Astrocyte (in vitro differentiated cells and primary cell): ENCODE results near the gene VAMP1. TPM values are rescaled to one million over a fixed set of nuclear protein-coding genes. Genes with fewer than 3 reads are reported as not detected.

Experiments
- DNase-seq: peaks from one replicate; pipeline ENCODE4 v3.0.0-alpha.2; 2010; ENCODE audit warnings: low read depth
- FAIRE-seq: peaks from 2 replicates; lab custom pipeline; 2011; peaks lifted over from hg19 to GRCh38; lab: Jason Lieb, UNC
- H2AFZ ChIP-seq: 2 replicates; pipeline ENCODE4 v1.6.0; 2012; ENCODE audit warnings: low read depth, low read length, inconsistent platforms
- H3K27ac ChIP-seq: 2 replicates; pipeline ENCODE4 v1.5.1; 2011; ENCODE audit warnings: low read depth, low read length, inconsistent platforms
- H3K27me3 ChIP-seq: 2 replicates; pipeline ENCODE4 v1.6.0; 2011; ENCODE audit warnings: low read length, inconsistent platforms; ENCODE audit not compliant: insufficient read depth
- H3K36me3 ChIP-seq: 2 replicates; pipeline ENCODE4 v1.5.1; 2011; ENCODE audit warnings: low read length, inconsistent platforms; ENCODE audit not compliant: insufficient read depth
- H3K4me1 ChIP-seq: 2 replicates; pipeline ENCODE4 v1.5.1; 2011; ENCODE audit warnings: low read length, inconsistent platforms; ENCODE audit not compliant: insufficient read depth
- H3K4me2 ChIP-seq: 2 replicates; pipeline ENCODE4 v1.6.0; 2012; ENCODE audit warnings: low read length, inconsistent platforms
- H3K4me3 ChIP-seq: 2 replicates; pipeline ENCODE4 v1.5.1; 2011; ENCODE audit warnings: low read depth, mild to moderate bottlenecking, low read length, inconsistent platforms; ENCODE audit not compliant: insufficient read depth
- H3K79me2 ChIP-seq: 2 replicates; pipeline ENCODE4 v1.6.0; 2012; ENCODE audit warnings: mild to moderate bottlenecking, low read length, inconsistent platforms; ENCODE audit not compliant: insufficient read depth
- H3K9ac ChIP-seq: 2 replicates; pipeline ENCODE4 v1.6.0; 2012; ENCODE audit warnings: mild to moderate bottlenecking, low read length, inconsistent platforms
- H3K9me3 ChIP-seq: 2 replicates; pipeline ENCODE4 v1.5.1; 2012; ENCODE audit warnings: low read depth, mild to moderate bottlenecking, low read length, inconsistent platforms; ENCODE audit not compliant: insufficient read depth
- H4K20me1 ChIP-seq: 2 replicates; pipeline ENCODE4 v1.6.0; 2012; ENCODE audit warnings: low read length, inconsistent platforms; ENCODE audit not compliant: insufficient read depth
- H3K27ac Mint-ChIP-seq: one replicate; pipeline ENCODE4 v1.8.0; 2021; ENCODE audit warnings: mild to moderate bottlenecking, mixed read lengths; ENCODE audit not compliant: unreplicated experiment
- H3K27me3 Mint-ChIP-seq: one replicate; pipeline ENCODE4 v1.8.0; 2021; ENCODE audit warnings: low read depth, mixed read lengths; ENCODE audit not compliant: unreplicated experiment
- H3K36me3 Mint-ChIP-seq: one replicate; pipeline ENCODE4 v1.8.0; 2021; ENCODE audit warnings: low read depth, mixed read lengths; ENCODE audit not compliant: unreplicated experiment
- H3K4me1 Mint-ChIP-seq: one replicate; pipeline ENCODE4 v1.8.0; 2021; ENCODE audit warnings: low read depth, mixed read lengths; ENCODE audit not compliant: unreplicated experiment
- H3K4me3 Mint-ChIP-seq: one replicate; pipeline ENCODE4 v1.8.0; 2021; ENCODE audit warnings: mild to moderate bottlenecking, moderate library complexity, mixed read lengths; ENCODE audit not compliant: unreplicated experiment
- H3K9me3 Mint-ChIP-seq: one replicate; pipeline ENCODE4 v1.8.0; 2021; ENCODE audit warnings: mild to moderate bottlenecking, mixed read lengths; ENCODE audit not compliant: unreplicated experiment
- EZH2 ChIP-seq: IDR thresholded peaks from 2 replicates; pipeline ENCODE4 v1.6.1; 2012; ENCODE audit warnings: mild to moderate bottlenecking, low read length, inconsistent platforms; ENCODE audit not compliant: insufficient read depth
- total RNA-seq: library from RNA; stranded (reverse); gene quantifications from 2 replicates; pipeline ENCODE4 v1.2.1, GENCODE V29; 2021
- TF ChIP-seq, protein P1 (sequence below): IDR thresholded peaks from 2 replicates; pipeline ENCODE4 v1.5.1; 2011; ENCODE audit warnings: low read depth, mild to moderate bottlenecking, inconsistent platforms, low read length, moderate library complexity; ENCODE audit not compliant: insufficient read depth

Gene VAMP1
- total RNA-seq, 1 donor from 2014 or later, result 23.1 TPM

DNA sequence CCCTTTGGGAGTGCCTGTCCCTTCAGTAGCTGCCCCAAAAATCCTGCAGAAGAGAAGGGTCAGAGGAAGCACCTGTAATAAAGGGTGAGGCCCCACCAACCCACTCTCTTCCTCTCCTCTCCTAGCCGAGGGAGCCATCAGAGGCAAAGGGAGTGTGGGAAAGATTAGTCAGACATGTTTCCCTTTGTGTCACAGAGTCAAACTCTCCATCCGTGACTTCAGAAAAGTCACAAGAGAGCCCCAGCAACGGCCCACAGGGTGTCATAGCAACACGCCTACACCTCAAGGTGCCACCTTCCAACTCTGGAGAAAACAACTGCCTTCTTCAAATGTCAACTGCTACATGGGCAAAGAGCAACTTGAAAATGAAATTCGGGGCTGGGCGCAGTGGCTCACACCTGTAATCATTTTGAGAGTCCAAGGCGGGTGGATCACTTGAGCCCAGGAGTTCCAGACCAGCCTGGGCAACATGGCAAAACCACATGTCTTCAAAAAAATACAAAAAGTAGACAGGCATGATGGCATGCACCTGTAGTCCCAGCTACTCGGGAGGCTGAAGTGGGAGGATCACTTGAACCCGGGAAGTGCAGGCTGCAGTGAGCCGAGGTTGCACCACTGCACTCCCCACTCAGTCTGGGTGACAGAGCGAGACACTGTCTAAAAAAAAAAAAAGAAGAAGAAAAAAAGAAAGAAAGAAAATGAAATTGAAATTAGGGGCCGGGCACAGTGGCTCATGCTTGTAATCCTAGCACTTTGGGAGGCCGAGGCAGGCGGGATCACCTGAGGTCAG, 43.4 kb downstream of the VAMP1 start:
- Histone ChIP-seq H3K27me3 (no peaks in the 10 kb centered on the region), H3K36me3 (no peaks in the 10 kb centered on the region), H3K4me2 (no peak overlapping the region), H3K79me2 (no peaks in the 10 kb centered on the region), H3K9ac (no peak overlapping the region), H2AFZ (no peak overlapping the region), H3K9me3 (no peaks in the 10 kb centered on the region), H3K27ac (no peak overlapping the region), H3K4me3 (no peak overlapping the region), H3K4me1 (peaks cover 14% of the 10 kb centered on the region), H4K20me1 (no peaks in the 10 kb centered on the region)
- Mint-ChIP-seq H3K4me3 (no peak overlapping the region), H3K4me1 (peaks cover 17% of the 10 kb centered on the region), H3K9me3 (no peaks in the 10 kb centered on the region), H3K36me3 (no peaks in the 10 kb centered on the region), H3K27me3 (no peaks in the 10 kb centered on the region), H3K27ac (no peak overlapping the region)
- TF ChIP-seq, protein P1, sequence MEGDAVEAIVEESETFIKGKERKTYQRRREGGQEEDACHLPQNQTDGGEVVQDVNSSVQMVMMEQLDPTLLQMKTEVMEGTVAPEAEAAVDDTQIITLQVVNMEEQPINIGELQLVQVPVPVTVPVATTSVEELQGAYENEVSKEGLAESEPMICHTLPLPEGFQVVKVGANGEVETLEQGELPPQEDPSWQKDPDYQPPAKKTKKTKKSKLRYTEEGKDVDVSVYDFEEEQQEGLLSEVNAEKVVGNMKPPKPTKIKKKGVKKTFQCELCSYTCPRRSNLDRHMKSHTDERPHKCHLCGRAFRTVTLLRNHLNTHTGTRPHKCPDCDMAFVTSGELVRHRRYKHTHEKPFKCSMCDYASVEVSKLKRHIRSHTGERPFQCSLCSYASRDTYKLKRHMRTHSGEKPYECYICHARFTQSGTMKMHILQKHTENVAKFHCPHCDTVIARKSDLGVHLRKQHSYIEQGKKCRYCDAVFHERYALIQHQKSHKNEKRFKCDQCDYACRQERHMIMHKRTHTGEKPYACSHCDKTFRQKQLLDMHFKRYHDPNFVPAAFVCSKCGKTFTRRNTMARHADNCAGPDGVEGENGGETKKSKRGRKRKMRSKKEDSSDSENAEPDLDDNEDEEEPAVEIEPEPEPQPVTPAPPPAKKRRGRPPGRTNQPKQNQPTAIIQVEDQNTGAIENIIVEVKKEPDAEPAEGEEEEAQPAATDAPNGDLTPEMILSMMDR, result no peak
- no peak for FAIRE-seq
- DNase-seq, result no peak

DNA sequence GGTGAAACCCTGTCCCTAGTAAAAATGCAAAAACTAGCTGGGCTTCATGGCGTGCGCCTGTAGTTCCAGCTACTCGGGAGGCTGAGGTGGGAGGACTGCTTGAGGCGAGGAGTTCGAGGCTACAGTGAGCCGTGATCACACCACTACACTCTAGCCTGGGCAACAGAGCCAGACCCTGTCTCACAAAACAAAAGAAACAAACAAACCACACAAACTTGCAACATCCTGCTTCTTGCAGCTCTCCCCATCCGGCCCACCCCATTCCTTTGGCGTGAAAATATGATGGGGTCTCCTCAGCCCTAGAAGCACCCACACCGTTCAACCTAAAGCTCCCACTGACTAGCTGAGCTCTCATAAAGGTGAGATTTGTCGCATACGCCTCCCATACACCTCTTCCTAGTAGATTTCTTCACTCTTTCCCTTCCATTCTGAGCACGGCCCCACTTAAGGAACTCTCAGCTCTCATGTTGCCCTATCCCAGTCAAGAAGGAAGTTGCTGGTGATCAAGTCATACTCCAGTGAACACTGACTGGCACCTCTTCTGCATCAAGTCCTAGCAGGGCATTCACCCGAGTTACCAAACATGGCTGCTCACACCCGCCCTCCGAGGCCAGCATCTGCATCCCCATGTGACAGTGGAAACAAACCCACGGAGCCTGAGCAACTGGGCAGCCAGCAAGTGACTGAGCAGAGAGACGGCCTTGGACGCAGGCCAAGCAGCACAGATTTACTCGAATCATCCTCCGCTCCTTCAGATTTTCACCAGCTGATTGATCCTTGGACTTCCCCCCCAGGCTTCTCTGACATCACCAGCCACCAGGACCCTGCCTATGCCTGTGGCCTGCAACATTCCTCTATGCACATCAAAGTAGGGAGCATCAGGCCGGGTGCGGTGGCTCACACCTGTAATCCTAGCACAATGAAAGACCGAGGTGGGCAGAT, 44.6 kb downstream of the VAMP1 start:
- no peaks in the 10 kb centered on the region for H4K20me1 ChIP-seq
- H3K27ac Mint-ChIP-seq, result no peak overlapping the region
- H3K9me3 Mint-ChIP-seq, result no peaks in the 10 kb centered on the region
- H3K27ac ChIP-seq, result no peak overlapping the region
- H3K27me3 Mint-ChIP-seq, result peaks cover under 1% of the 10 kb centered on the region
- H3K4me3 Mint-ChIP-seq, result no peak overlapping the region
- TF ChIP-seq, protein P1, result no peak
- TF ChIP-seq EZH2, result no peak
- H3K9me3 ChIP-seq, result no peaks in the 10 kb centered on the region
- no peak overlapping the region for H2AFZ ChIP-seq
- DNase-seq (no peak), FAIRE-seq (no peak)
- H3K27me3 ChIP-seq, result no peaks in the 10 kb centered on the region
- no peak overlapping the region for H3K4me2 ChIP-seq
- H3K4me3 ChIP-seq, result no peak overlapping the region
- no peaks in the 10 kb centered on the region for H3K36me3 ChIP-seq
- H3K36me3 Mint-ChIP-seq, result no peaks in the 10 kb centered on the region
- peaks cover 10% of the 10 kb centered on the region for H3K4me1 ChIP-seq
- peaks cover 9% of the 10 kb centered on the region for H3K4me1 Mint-ChIP-seq
- no peaks in the 10 kb centered on the region for H3K79me2 ChIP-seq
- no peak overlapping the region for H3K9ac ChIP-seq
